PC-3 (cell line): ENCODE measurements around the gene CIB4. TPM values are rescaled to one million over a fixed set of nuclear protein-coding genes. Genes with fewer than 3 reads are reported as not detected.

ENCODE experiments used
- ATAC-seq: fragments of 200-7000 bp; cut with Tn5 transposase; 2 replicates; pipeline ENCODE4 v1.9.1; 2020; ENCODE audit warnings: mild to moderate bottlenecking, moderate library complexity
- BruUV-seq: library from RNA; stranded (reverse); fragments of 400-500 nt; replicated peaks from 2 replicates; lab custom pipeline; 2021; lab: Mats Ljungman, UMichigan
- CTCF ChIA-PET: fragments of 300-600 bp; sonication (Branson Sonifier 250); formaldehyde crosslinking; loops from one replicate; lab custom pipeline; 2022; ENCODE audit warnings: antibody characterized with exemption; lab: Charles Lee
- POLR2A ChIA-PET: fragments of 300-600 bp; sonication (Branson Sonifier 250); formaldehyde crosslinking; loops from one replicate; lab custom pipeline; 2022; ENCODE audit warnings: antibody characterized with exemption; ENCODE audit not compliant: unreplicated experiment; lab: Charles Lee
- DNase-seq: peaks from one replicate; pipeline ENCODE4 v3.0.0-alpha.2; 2015
- H2AFZ ChIP-seq: fragments of 300-600 bp; sonication (generic); 2 replicates; pipeline ENCODE4 v1.6.0; 2016; ENCODE audit warnings: antibody characterized with exemption, low read length
- H3F3A ChIP-seq: fragments of 300-600 bp; sonication (generic); one replicate; pipeline ENCODE4 v1.6.0; 2017; ENCODE audit warnings: antibody characterized with exemption, low read length, control low read depth, mild to moderate bottlenecking; ENCODE audit not compliant: unreplicated experiment
- H3K27ac ChIP-seq: fragments of 300-600 bp; sonication (generic); 2 replicates; pipeline ENCODE4 v1.5.1; 2016; ENCODE audit warnings: mild to moderate bottlenecking, low read length
- H3K27me3 ChIP-seq: fragments of 300-600 bp; sonication (generic); 2 replicates; pipeline ENCODE4 v1.6.1; 2016; ENCODE audit warnings: low read length, mixed read lengths
- H3K36me3 ChIP-seq: fragments of 300-600 bp; sonication (generic); 2 replicates; pipeline ENCODE4 v1.6.1; 2016; ENCODE audit warnings: low read depth, mixed run types, low read length, mixed read lengths
- H3K4me1 ChIP-seq: fragments of 300-600 bp; sonication (generic); 2 replicates; pipeline ENCODE4 v1.5.1; 2016; ENCODE audit warnings: low read length; ENCODE audit not compliant: insufficient read depth
- H3K4me2 ChIP-seq: fragments of 300-600 bp; sonication (generic); 2 replicates; pipeline ENCODE4 v1.6.0; 2016; ENCODE audit warnings: low read length
- H3K4me3 ChIP-seq: fragments of 300-600 bp; sonication (generic); 2 replicates; pipeline ENCODE4 v1.5.1; 2016; ENCODE audit warnings: mild to moderate bottlenecking, low read length, mixed read lengths
- H3K79me2 ChIP-seq: fragments of 300-600 bp; sonication (generic); 2 replicates; pipeline ENCODE4 v1.6.1; 2017; ENCODE audit warnings: low read length, mixed read lengths
- H3K9ac ChIP-seq: fragments of 300-600 bp; sonication (generic); 2 replicates; pipeline ENCODE4 v1.6.0; 2016; ENCODE audit warnings: mild to moderate bottlenecking, low read length
- H3K9me2 ChIP-seq: fragments of 300-600 bp; sonication (generic); replicated peaks from 2 replicates; pipeline ENCODE4 v1.6.1; 2016; ENCODE audit warnings: mixed run types, low read length, mixed read lengths
- H3K9me3 ChIP-seq: fragments of 300-600 bp; sonication (generic); 2 replicates; pipeline ENCODE4 v1.6.1; 2016; ENCODE audit warnings: low read length, mixed read lengths
- H4K20me1 ChIP-seq: fragments of 300-600 bp; sonication (generic); 2 replicates; pipeline ENCODE4 v1.6.1; 2016; ENCODE audit warnings: low read length, mixed read lengths
- EZH2 ChIP-seq: fragments of 300-600 bp; sonication (generic); IDR thresholded peaks from one replicate; pipeline ENCODE4 v1.6.1; 2017; ENCODE audit warnings: antibody characterized with exemption, mild to moderate bottlenecking, low read length; ENCODE audit not compliant: unreplicated experiment
- EZH2phosphoT487 ChIP-seq: fragments of 300-600 bp; sonication (generic); IDR thresholded peaks from 2 replicates; pipeline ENCODE4 v1.6.1; 2018; ENCODE audit warnings: mild to moderate bottlenecking, antibody characterized with exemption, low read length, borderline replicate concordance
- intact Hi-C: fragments of 100-400 bp; cut with micrococcal nuclease; formaldehyde crosslinking; loops from 2 replicates; pipeline ENCODE4 v1.9.0; 2023
- total RNA-seq: library from RNA; depleted of rRNA; stranded (reverse); fragments of >200 nt; gene quantifications from 2 replicates; pipeline ENCODE4 v1.2.3, GENCODE V29; 2014
- TF ChIP-seq, protein P1 (sequence below): fragments of 300-600 bp; sonication (generic); conservative IDR thresholded peaks from 2 replicates; pipeline ENCODE4 v1.5.1; 2017; ENCODE audit warnings: antibody characterized with exemption, low read depth, mild to moderate bottlenecking, low read length

The CIB4 gene
- total RNA-seq, 1 experiment from 2014 or later, result not detected

DNA sequence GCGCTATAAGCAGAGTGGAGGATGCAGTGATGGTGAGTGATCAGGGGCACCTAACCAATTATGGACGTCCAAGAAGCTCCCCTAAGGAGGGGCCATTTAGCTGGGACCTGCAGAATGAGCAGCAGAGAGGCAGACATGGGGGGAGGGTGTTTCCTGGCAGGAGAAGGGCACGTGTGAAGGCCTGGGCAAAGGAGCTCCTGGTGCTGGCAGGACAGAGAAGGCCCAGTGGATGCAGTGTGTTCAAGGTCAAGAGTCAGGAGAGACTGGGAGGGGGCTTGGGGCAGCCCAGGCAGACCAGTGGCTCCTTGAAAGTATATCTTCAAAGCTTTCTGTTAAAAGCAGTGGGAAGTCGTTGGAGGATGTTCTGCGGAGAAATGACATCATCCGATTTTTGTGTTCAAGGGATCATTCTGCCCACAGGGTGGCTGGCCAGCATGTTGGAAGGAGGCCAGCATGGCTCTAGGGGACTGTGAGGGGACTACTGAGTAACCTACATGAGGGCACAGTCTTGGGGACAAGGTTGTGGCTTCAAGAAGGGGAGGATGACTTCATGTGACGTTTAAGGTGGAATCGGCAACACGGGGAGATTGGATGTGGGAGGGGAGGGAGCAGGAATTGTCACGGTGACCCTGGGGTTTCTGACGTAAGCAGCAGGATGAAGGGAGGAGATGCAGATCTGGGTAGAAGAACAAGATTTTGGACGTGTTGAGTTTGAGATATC lies 9.0 kb upstream of the CIB4 start:
- Histone ChIP-seq H3K4me3 (no peak overlapping the region), H3K27ac (no peak overlapping the region), H3K9me3 (no peaks in the 10 kb centered on the region), H4K20me1 (no peaks in the 10 kb centered on the region), H3K27me3 (peaks cover 50% of the 10 kb centered on the region), H3K36me3 (no peaks in the 10 kb centered on the region), H2AFZ (no peak overlapping the region), H3F3A (no peaks in the 10 kb centered on the region), H3K9ac (no peak overlapping the region), H3K9me2 (no peaks in the 10 kb centered on the region), H3K79me2 (no peaks in the 10 kb centered on the region), H3K4me1 (no peaks in the 10 kb centered on the region), H3K4me2 (no peak overlapping the region)
- BruUV-seq, result no TSS peak
- ChIA-PET CTCF (no interaction called here), POLR2A (interaction anchor here (0.6 kb wide), 1 partner anchor 158 kb away, joined by 6 read pairs; no protein-coding TSS in a partner anchor)
- intact Hi-C loops, result no loop called here
- DNase-seq, result no peak
- no peak for ATAC-seq
- TF ChIP-seq EZH2phosphoT487 (no peak), EZH2 (no peak)
- TF ChIP-seq, protein P1, sequence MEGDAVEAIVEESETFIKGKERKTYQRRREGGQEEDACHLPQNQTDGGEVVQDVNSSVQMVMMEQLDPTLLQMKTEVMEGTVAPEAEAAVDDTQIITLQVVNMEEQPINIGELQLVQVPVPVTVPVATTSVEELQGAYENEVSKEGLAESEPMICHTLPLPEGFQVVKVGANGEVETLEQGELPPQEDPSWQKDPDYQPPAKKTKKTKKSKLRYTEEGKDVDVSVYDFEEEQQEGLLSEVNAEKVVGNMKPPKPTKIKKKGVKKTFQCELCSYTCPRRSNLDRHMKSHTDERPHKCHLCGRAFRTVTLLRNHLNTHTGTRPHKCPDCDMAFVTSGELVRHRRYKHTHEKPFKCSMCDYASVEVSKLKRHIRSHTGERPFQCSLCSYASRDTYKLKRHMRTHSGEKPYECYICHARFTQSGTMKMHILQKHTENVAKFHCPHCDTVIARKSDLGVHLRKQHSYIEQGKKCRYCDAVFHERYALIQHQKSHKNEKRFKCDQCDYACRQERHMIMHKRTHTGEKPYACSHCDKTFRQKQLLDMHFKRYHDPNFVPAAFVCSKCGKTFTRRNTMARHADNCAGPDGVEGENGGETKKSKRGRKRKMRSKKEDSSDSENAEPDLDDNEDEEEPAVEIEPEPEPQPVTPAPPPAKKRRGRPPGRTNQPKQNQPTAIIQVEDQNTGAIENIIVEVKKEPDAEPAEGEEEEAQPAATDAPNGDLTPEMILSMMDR, result no peak

DNA sequence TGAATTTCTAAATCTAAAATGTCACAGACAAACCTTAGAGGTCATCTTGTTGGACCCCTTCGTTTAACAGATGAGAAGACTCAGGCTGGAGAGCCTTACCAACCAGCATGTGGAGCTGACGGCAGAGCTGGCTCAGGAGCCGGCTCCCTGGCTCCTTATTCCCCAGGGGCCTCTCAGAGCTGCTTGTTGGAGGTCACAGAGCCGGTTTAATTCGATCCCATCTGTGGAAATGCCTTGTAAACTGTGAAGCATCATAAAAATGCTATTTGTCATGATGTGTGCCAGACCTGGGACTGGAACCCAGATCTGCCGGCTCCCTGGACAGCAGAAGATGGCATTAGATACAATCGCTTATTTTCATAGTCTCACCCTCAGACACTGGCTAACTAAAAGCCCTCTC lies 8.2 kb upstream of the CIB4 start:
- Histone ChIP-seq H2AFZ (no peak overlapping the region), H3K9me3 (no peaks in the 10 kb centered on the region), H3K79me2 (no peaks in the 10 kb centered on the region), H3K27ac (no peak overlapping the region), H3K9ac (no peak overlapping the region), H4K20me1 (no peaks in the 10 kb centered on the region), H3K4me3 (no peak overlapping the region), H3K9me2 (no peaks in the 10 kb centered on the region), H3K4me2 (no peak overlapping the region), H3K4me1 (no peaks in the 10 kb centered on the region), H3F3A (no peaks in the 10 kb centered on the region), H3K36me3 (no peaks in the 10 kb centered on the region), H3K27me3 (peaks cover 53% of the 10 kb centered on the region)
- intact Hi-C loops, result no loop called here
- DNase-seq (no peak), ATAC-seq (no peak)
- BruUV-seq, result no TSS peak
- TF ChIP-seq, protein P1, result no peak
- TF ChIP-seq EZH2 (no peak), EZH2phosphoT487 (no peak)
- POLR2A ChIA-PET, result no interaction called here
- CTCF ChIA-PET, result no interaction called here

DNA sequence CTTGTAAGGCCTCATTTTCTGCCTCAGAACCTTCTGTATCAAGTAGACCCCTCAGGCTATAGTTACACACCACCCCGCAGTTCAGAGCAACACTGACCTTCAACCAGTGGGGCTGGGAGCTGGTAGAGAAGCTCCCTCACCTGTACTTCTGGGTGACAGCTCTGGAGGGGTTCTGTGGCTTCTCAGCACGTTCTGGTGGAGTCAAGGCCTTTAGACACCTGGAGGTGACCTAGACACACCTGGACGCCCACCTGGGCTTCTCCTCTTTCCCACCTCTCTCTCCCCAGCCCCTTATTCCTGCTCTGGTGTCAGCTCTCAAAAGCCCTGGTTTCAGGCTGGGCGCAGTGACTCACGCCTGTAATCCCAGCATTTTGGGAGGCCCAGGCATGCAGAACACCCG lies 7.3 kb upstream of the CIB4 start:
- Histone ChIP-seq H3K27ac (no peak overlapping the region), H3K4me2 (no peak overlapping the region), H3K9ac (no peak overlapping the region), H3K27me3 (peaks cover 53% of the 10 kb centered on the region), H3F3A (no peaks in the 10 kb centered on the region), H4K20me1 (no peaks in the 10 kb centered on the region), H3K36me3 (no peaks in the 10 kb centered on the region), H3K79me2 (no peaks in the 10 kb centered on the region), H3K4me1 (no peaks in the 10 kb centered on the region), H2AFZ (no peak overlapping the region), H3K9me3 (no peaks in the 10 kb centered on the region), H3K9me2 (no peaks in the 10 kb centered on the region), H3K4me3 (no peak overlapping the region)
- CTCF ChIA-PET, result no interaction called here
- no TSS peak for BruUV-seq
- ATAC-seq, result no peak
- POLR2A ChIA-PET, result no interaction called here
- no peak for DNase-seq
- TF ChIP-seq EZH2, result no peak
- TF ChIP-seq, protein P1, result no peak
- TF ChIP-seq EZH2phosphoT487, result no peak
- intact Hi-C loops, result no loop called here
